GM20000 (cell line): Measurements from ENCODE around the gene KCNJ18.
"Not testable (repeated sequence)": the region's sequence is repeated elsewhere in the genome, so short reads cannot be mapped to it uniquely, and the experiment has no call there.

ENCODE experiments used
- DNase-seq: peaks from one replicate; pipeline ENCODE4 v3.0.0; 2012; ENCODE audit warnings: low spot score
- CTCF ChIP-seq: IDR thresholded peaks from 2 replicates; pipeline ENCODE4 v1.5.1; 2012; ENCODE audit warnings: mild to moderate bottlenecking, control low read depth; ENCODE audit errors: extremely low read depth, missing control alignments

KCNJ18 gene

GRCh38 chr17:21671437-21671836 lies 20.9 kb upstream of the KCNJ18 start:
- not testable (repeated sequence) for DNase-seq

GRCh38 chr17:21671871-21672270 lies 20.5 kb upstream of the KCNJ18 start:
- not testable (repeated sequence) for DNase-seq

GRCh38 chr17:21673451-21674241 lies 18.7 kb upstream of the KCNJ18 start:
- not testable (repeated sequence) for DNase-seq

GRCh38 chr17:21674242-21674731 lies 18.0 kb upstream of the KCNJ18 start:
- TF ChIP-seq CTCF: no peak
- DNase-seq: peak; percentile 11

DNA sequence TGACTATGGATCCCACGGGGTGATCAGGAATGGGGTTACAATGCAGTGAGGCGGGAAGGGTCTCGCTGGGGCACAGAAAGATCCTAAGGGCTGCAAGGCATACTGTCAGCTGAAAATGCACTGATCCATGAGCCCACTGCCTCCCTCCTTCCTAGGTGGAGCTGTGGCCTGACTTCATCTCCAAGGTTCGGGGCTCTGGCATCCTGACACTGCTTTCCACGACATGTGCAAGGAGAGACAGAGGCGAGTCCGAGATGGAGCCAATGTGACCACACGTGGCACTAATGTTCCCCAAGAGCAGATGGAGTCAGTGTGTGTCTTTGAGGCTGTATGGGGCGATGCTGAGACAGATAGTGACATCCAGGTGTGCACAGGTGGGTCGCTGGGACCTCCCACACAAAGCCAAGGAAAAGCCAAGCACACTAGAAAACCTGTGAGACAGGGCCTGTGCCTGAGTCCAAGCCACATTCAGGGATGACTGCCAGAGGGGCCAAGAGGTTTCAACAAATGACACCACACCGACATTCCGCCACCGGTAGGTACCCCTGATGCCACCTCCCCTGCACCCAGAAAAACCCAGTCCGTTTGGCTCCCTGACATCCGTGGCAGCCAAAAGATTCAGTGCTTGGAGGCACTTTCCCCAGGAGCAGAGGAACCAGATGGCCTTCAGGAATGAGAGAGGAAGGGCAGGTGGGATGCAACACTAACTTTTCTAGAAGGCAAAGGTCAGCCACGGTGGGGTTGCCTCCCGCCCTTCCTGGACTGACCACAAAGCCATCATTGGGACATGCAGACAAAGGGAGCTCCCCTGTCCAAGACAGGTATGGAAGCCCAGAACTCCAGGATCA lies 17.2 kb upstream of the KCNJ18 start:
- not testable (repeated sequence) for DNase-seq

- DNase-seq: not testable (repeated sequence)
Measured at GRCh38 chr17:21675739-21676130, 16.6 kb upstream of the KCNJ18 start.

GRCh38 chr17:21676281-21677111 lies 15.8 kb upstream of the KCNJ18 start:
- no peak for DNase-seq
- TF ChIP-seq CTCF: no peak

GRCh38 chr17:21677126-21677910 lies 15.0 kb upstream of the KCNJ18 start:
- TF ChIP-seq CTCF: no peak
- DNase-seq: no peak

GRCh38 chr17:21677911-21678310 lies 14.4 kb upstream of the KCNJ18 start:
- DNase-seq: no peak
- no peak for TF ChIP-seq CTCF
